Measurements from ENCODE around the gene FYB1.
"Not testable (repeated sequence)": the region's sequence is repeated elsewhere in the genome, so short reads cannot be mapped to it uniquely, and the experiment has no call there.

Gene FYB1

DNA sequence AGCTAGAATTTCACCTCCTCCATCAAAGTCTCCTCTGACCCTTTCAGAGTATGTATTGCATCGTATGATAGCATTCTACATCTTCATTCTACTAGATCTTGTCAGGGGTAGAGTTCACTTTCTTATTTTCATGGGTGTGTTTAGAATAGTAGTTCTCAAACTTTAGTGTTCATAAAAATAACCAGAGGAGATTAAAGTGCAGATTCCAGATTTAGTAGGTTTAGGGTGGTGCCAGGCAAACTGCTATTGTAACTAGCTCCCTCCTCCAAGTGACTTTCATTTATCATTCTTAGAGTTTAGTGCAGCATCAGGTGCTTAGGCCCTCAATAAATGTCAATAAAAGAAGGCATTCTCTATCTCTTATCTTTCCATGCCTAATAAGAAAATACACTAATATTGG, 7.2 kb upstream of the FYB1 start:
- Histone ChIP-seq H3K9me3 (ENCODE audit: control insufficient read depth, low read length) (no peaks in the 10 kb centered on the region), H3K36me3 (ENCODE audit: control insufficient read depth, insufficient read depth, low read length) (no peaks in the 10 kb centered on the region), H3K27ac (ENCODE audit: low read depth, low read length, severe bottlenecking) (no peak overlapping the region), H3K4me3 (ENCODE audit: extremely low read depth, insufficient read depth, low read length, poor library complexity, severe bottlenecking) (no peak overlapping the region), H3K4me1 (ENCODE audit: control insufficient read depth, insufficient read depth, low read length, poor library complexity, severe bottlenecking) (no peaks in the 10 kb centered on the region)
- no CpG with 5 or more reads among the region's 1 CpG for WGBS, 2 experiments (ENCODE audit: insufficient coverage in 2 of 2)

DNA sequence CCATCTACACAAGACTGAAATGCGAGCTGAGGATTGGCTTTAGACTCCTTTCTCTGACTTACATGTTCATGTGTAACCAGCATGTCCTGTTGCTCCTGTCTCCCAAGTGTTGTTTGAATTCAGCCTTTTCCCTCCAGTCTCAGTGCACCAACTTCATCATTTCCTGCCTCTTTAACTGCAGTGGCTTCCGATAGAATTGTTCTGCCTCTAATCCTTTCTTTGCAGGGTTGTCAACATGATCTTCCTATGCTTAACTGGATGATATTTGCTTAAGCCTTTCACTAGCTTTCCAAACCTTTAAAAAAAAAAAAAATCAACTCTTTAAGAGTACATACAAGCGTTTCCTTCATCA, 6.7 kb upstream of the FYB1 start:
- Histone ChIP-seq H3K4me1 (ENCODE audit: control insufficient read depth, insufficient read depth, low read length, poor library complexity, severe bottlenecking) (no peaks in the 10 kb centered on the region), H3K4me3 (ENCODE audit: extremely low read depth, insufficient read depth, low read length, poor library complexity, severe bottlenecking) (no peak overlapping the region), H3K9me3 (ENCODE audit: control insufficient read depth, low read length) (no peaks in the 10 kb centered on the region), H3K27ac (ENCODE audit: low read depth, low read length, severe bottlenecking) (no peak overlapping the region), H3K36me3 (ENCODE audit: control insufficient read depth, insufficient read depth, low read length) (no peaks in the 10 kb centered on the region)
- 86 to 96% methylated on average over 3 of the region's 3 CpGs for whole genome bisulfite sequencing, 2 experiments (ENCODE audit: insufficient coverage in 2 of 2)

DNA sequence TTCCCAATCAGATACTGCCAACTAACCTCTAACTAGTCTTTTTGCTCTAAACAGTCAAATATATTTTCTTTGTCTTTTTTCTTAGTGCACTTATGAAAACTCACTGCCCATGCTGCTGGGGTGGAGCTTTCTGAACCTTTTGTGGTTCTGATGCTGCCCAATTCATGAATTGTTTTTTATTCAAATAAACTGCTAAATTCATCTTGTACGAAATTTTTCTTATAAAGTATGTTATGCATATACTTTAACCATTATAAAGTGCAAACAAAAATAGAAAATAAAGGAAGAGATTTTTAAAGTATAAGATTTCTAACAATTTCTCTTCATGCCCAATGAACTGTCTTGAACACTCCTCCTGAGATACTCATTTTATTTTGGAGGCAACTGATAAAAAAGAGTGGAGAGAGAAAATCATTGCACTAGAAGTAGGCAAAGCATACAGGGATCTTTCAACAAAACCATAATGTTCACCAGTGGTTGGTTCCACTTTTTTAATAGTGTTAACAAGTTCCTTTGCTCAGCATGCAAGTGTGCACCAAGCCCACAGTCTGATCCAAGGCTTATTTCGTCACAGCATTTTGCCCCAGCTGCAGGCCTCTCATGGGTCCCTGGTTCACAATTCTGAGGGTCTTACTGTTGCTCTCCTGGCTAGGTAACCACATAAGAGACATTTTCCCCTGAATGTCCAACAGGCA, 6.2 kb upstream of the FYB1 start:
- H3K27ac ChIP-seq (ENCODE audit: low read depth, low read length, severe bottlenecking) = no peak overlapping the region
- H3K4me3 ChIP-seq (ENCODE audit: extremely low read depth, insufficient read depth, low read length, poor library complexity, severe bottlenecking) = no peak overlapping the region
- no peaks in the 10 kb centered on the region for H3K36me3 ChIP-seq (ENCODE audit: control insufficient read depth, insufficient read depth, low read length)
- H3K9me3 ChIP-seq (ENCODE audit: control insufficient read depth, low read length) = no peaks in the 10 kb centered on the region
- WGBS, 2 experiments (ENCODE audit: insufficient coverage in 2 of 2) = 67 to 100% methylated on average over 1 of the region's 2 CpGs
- no peaks in the 10 kb centered on the region for H3K4me1 ChIP-seq (ENCODE audit: control insufficient read depth, insufficient read depth, low read length, poor library complexity, severe bottlenecking)

DNA sequence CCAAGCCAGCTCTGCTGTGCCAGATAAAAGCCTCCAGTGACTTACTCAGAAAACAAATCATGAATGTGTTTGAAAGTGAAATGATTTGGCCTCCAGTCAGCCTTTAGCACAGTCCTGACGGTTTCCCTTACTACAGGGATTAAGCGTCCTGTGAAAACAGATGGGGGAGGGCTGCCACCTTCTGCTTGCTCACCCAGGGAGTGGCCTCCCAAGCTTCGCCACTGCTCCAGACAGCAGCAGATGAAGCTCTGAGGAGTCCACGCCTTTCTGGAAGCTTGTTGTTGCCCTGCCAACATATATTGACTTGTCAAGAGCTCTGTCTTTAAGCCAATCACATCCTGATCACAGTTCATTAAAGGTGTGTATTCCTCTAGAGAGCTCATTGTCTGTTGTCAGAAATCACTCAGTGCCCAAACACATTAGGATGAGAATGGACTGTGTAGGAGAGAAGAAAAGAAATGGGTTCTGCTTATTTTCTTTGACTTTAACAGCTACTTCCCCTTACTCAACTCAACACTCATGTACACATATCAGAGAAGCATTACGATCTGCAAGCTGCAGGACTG, 4.9 kb upstream of the FYB1 start:
- no peaks in the 10 kb centered on the region for H3K36me3 ChIP-seq (ENCODE audit: control insufficient read depth, insufficient read depth, low read length)
- 59 to 82% methylated on average over 3 to 4 of the region's 5 CpGs for WGBS, 2 experiments (ENCODE audit: insufficient coverage in 2 of 2)
- H3K4me3 ChIP-seq (ENCODE audit: extremely low read depth, insufficient read depth, low read length, poor library complexity, severe bottlenecking) = no peak overlapping the region
- H3K4me1 ChIP-seq (ENCODE audit: control insufficient read depth, insufficient read depth, low read length, poor library complexity, severe bottlenecking) = no peaks in the 10 kb centered on the region
- no peak overlapping the region for H3K27ac ChIP-seq (ENCODE audit: low read depth, low read length, severe bottlenecking)
- no peaks in the 10 kb centered on the region for H3K9me3 ChIP-seq (ENCODE audit: control insufficient read depth, low read length)

DNA sequence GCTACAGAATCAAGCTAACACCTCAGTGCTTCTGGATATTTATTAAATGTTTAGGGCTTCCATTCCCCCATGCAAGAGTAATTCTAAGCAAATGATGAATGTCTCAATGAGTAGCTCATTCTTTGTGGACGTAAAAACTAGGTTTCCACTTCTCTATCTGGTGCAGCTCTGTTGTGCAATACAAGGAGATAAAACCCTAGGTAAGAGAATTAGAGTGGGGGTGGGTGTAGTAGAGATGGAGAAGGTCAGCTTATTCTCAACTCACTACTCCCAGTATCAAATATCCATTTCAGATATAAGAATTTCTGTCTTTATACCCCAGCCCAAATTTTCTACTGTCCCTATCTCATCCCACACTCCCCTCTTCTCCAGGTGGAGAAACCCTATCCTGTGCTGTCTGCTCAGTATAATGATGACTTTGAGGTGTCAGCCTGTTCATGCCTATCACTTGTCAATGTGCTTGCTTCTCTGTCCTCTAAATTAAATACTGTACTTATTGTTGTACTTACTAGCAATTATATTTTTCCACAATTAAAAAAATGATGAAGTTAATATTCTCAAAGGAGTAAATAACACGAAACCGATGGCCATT, 4.3 kb upstream of the FYB1 start:
- no peaks in the 10 kb centered on the region for H3K36me3 ChIP-seq (ENCODE audit: control insufficient read depth, insufficient read depth, low read length)
- no peaks in the 10 kb centered on the region for H3K4me1 ChIP-seq (ENCODE audit: control insufficient read depth, insufficient read depth, low read length, poor library complexity, severe bottlenecking)
- H3K4me3 ChIP-seq (ENCODE audit: extremely low read depth, insufficient read depth, low read length, poor library complexity, severe bottlenecking) = no peak overlapping the region
- WGBS, 2 experiments (ENCODE audit: insufficient coverage in 2 of 2) = 94% methylated on average over 2 of the region's 3 CpGs; no CpG with 5 or more reads in 1 of the 2 experiments
- no peaks in the 10 kb centered on the region for H3K9me3 ChIP-seq (ENCODE audit: control insufficient read depth, low read length)
- no peak overlapping the region for H3K27ac ChIP-seq (ENCODE audit: low read depth, low read length, severe bottlenecking)

DNA sequence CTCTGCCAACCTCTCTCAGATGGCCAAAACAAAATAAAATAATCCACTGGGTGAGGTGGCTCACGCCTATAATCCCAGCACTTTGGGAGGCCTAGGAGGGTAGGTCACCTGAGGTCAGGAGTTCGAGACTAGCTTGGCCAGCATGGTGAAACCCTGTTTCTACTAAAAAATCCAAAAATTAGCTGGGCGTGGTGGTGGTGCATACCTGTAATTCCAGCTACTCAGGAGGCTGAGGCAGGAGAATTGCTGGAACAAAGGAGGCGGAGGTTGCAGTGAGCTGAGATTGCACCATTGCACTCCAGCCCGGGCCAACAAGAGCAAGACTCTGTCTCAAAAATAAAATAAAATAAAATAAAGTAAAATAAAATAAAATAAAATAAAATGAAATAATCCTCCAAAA, 2.3 kb upstream of the FYB1 start:
- 80 to 90% methylated on average over 2 of the region's 5 CpGs for WGBS, 2 experiments (ENCODE audit: insufficient coverage in 2 of 2)

DNA sequence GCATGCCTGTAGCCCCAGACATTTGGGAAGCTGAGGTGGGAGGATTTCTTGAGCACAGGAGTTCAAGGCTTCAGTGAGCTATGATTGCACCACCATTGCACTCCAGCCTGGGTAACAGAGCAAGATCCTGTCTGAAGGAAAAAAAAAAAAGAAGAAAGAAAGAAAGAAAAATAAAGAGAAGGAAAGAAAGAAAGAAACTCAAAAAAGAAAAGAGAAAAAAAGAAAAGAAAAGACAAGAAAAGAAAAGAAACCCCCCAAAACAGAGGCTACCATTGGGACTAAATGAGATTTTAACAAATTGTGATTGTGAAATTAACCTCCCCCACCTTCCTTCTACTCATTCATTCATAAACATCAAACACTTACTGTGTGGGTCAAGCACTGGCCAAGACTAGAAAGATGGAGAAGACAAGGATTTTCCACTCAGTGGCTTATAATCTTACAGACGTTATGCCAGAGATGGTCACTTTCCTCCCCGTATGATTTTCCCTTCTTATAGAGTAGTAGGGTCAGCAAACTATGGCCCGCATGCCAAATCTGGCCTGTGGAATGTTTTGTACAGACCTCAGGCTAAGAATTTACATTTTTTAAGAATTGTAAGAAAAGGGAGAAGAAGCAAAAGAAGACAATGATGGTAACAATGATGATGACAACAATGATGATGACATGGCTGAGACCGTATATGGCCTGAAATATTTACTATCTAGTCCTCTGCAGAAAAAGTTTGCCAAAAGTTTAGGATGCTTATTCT, 1.1 kb upstream of the FYB1 start:
- Histone ChIP-seq H3K9me3 (ENCODE audit: control insufficient read depth, low read length) (no peaks in the 10 kb centered on the region), H3K36me3 (ENCODE audit: control insufficient read depth, insufficient read depth, low read length) (no peaks in the 10 kb centered on the region), H3K27ac (ENCODE audit: low read depth, low read length, severe bottlenecking) (no peak overlapping the region), H3K4me3 (ENCODE audit: extremely low read depth, insufficient read depth, low read length, poor library complexity, severe bottlenecking) (no peak overlapping the region), H3K4me1 (ENCODE audit: control insufficient read depth, insufficient read depth, low read length, poor library complexity, severe bottlenecking) (no peaks in the 10 kb centered on the region)
- WGBS, 2 experiments (ENCODE audit: insufficient coverage in 2 of 2) = 93 to 94% methylated on average over 2 to 3 of the region's 4 CpGs

More for the DNA sequence above, 2.3 kb upstream of the FYB1 start:
- not testable (repeated sequence) for H3K4me1 ChIP-seq (ENCODE audit: control insufficient read depth, insufficient read depth, low read length, poor library complexity, severe bottlenecking); H3K9me3 ChIP-seq (ENCODE audit: control insufficient read depth, low read length); H3K27ac ChIP-seq (ENCODE audit: low read depth, low read length, severe bottlenecking); H3K36me3 ChIP-seq (ENCODE audit: control insufficient read depth, insufficient read depth, low read length); H3K4me3 ChIP-seq (ENCODE audit: extremely low read depth, insufficient read depth, low read length, poor library complexity, severe bottlenecking)

DNA sequence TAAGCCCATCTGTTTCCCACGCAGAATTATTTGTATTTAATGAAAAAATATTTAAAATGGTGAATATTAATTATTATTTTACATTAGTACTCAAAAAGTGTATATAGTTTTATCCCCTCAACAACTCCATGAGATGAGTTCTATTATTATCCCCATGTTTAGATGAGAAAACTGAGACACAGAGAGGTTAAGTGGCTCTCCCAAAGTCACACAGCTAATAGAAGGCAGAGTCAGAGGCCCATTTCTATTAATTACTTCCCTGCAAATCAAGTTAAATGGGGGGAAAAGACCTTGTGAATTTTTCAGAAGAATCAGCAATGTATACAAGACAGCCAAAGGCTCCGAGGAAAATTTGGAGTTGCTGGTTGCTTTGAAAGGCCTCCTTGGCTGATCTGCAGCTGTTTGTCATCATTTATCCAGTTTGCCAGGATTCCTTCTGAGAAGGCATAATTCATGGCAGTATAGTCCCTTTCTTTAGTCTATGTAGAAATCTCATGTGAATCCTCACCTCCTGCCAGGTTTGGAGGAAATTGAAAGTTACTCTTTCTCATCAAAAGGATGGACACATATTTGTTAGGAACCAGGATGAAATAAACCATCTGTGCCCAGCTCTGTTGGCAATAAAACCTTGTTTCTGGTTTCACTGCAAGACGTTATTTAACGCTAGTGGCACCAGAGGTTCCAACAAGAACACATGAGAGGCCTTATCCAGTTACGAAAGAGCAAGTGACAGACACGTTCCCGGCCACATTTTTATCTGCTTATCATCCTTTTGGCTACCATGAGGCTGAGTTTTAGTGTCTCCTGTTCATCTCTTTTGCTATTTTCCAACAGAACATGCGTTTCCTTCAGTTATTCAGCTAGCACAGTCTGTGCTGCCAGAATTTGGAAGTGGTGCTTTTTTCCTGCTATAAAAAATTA, 621 bp downstream of the FYB1 start:
- H3K27ac ChIP-seq (ENCODE audit: low read depth, low read length, severe bottlenecking) = no peak overlapping the region

DNA sequence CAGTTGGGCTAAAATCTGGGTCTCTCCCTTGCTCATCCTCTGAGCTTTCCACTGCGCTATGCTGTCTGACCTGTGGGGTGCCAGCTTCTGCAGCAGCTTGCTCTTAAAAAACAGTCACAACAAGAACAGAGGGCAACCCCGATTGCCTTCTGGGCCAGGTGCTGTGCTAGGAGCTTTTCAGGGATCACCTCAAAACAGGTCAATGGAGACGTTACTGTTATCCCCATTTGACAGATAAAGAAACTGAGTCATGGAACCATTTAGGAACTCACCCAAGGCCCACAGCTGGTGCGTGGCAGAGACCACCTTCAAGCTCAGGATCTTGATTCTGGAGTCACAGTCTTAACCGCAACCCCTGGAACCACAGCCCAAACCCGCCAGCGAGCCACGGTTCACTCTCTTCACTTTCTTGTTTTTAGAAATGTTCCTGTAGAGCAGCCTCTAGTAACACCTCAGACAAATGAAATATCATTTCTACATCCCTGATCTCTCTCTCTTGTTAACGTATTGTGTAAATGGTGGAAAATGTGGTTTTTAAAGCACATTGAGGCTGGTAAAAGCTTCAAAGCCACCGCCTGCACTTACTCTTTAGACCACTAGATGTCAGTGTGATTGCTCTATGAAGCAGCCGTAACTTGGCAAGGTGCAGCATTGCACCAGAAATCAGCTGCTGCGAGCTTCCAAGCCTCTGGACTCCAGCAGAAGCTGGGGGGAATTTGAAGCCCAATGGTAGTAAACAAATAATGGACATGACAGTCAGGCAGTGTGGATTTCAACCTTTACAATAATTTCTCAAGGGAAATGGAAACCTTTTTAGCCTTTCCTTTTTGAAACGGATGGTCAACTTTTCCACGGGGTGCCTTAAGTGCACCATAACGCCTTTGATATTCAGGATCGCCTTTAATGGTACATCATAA, 1.7 kb downstream of the FYB1 start:
- no peaks in the 10 kb centered on the region for H3K9me3 ChIP-seq (ENCODE audit: control insufficient read depth, low read length)
- no peaks in the 10 kb centered on the region for H3K36me3 ChIP-seq (ENCODE audit: control insufficient read depth, insufficient read depth, low read length)
- H3K4me3 ChIP-seq (ENCODE audit: extremely low read depth, insufficient read depth, low read length, poor library complexity, severe bottlenecking) = no peak overlapping the region
- H3K27ac ChIP-seq (ENCODE audit: low read depth, low read length, severe bottlenecking) = no peak overlapping the region
- WGBS, 2 experiments (ENCODE audit: insufficient coverage in 2 of 2) = 67 to 70% methylated on average over 9 to 10 of the region's 16 CpGs
- no peaks in the 10 kb centered on the region for H3K4me1 ChIP-seq (ENCODE audit: control insufficient read depth, insufficient read depth, low read length, poor library complexity, severe bottlenecking)

More for the DNA sequence above, 621 bp downstream of the FYB1 start:
- WGBS, 2 experiments (ENCODE audit: insufficient coverage in 2 of 2) = 84 to 88% methylated on average over 5 to 6 of the region's 8 CpGs
- no peaks in the 10 kb centered on the region for H3K9me3 ChIP-seq (ENCODE audit: control insufficient read depth, low read length)
- H3K36me3 ChIP-seq (ENCODE audit: control insufficient read depth, insufficient read depth, low read length) = no peaks in the 10 kb centered on the region
- H3K4me1 ChIP-seq (ENCODE audit: control insufficient read depth, insufficient read depth, low read length, poor library complexity, severe bottlenecking) = no peaks in the 10 kb centered on the region
- H3K4me3 ChIP-seq (ENCODE audit: extremely low read depth, insufficient read depth, low read length, poor library complexity, severe bottlenecking) = no peak overlapping the region

All from mesodermal cell (in vitro differentiated cells).